ENCODE measurements around the gene CPVL.
"Not testable (repeated sequence)": the region's sequence is repeated elsewhere in the genome, so short reads cannot be mapped to it uniquely, and the experiment has no call there.

The CPVL gene

GRCh38 chr7:29114266-29114665 lies 32.1 kb downstream of the CPVL start:
- H3K27me3 ChIP-seq (ENCODE audit: insufficient read depth, low read length); H3K79me2 ChIP-seq (ENCODE audit: control insufficient read depth, insufficient read depth, low read length, poor library complexity); H3K23ac ChIP-seq (ENCODE audit: low read length); H3K4me3 ChIP-seq (ENCODE audit: low read depth, low read length); H3K9ac ChIP-seq (ENCODE audit: low read length); H3K9me3 ChIP-seq (ENCODE audit: insufficient read depth, low read depth, low read length); H4K12ac ChIP-seq (ENCODE audit: low read depth, low read length); H2AFZ ChIP-seq (ENCODE audit: insufficient read depth, low read length, poor library complexity); H2BK5ac ChIP-seq (ENCODE audit: low read depth, low read length, poor library complexity); H4K91ac ChIP-seq (ENCODE audit: low read depth, low read length); H2BK120ac ChIP-seq (ENCODE audit: insufficient read depth, low read length, poor library complexity); H2BK12ac ChIP-seq (ENCODE audit: low read length); H3K4me2 ChIP-seq (ENCODE audit: low read length); H2AK5ac ChIP-seq (ENCODE audit: low read length); H3K14ac ChIP-seq (ENCODE audit: low read length); H3K4ac ChIP-seq (ENCODE audit: low read depth, low read length); H3K18ac ChIP-seq (ENCODE audit: low read length); H4K8ac ChIP-seq (ENCODE audit: low read depth, low read length); H3K36me3 ChIP-seq (ENCODE audit: control insufficient read depth in 1 of 2, insufficient read depth in 2 of 2, low read length in 2 of 2): not testable (repeated sequence)
- peak; percentile 32 to 37 for DNase-seq
- WGBS (ENCODE audit: extremely low coverage, insufficient coverage, insufficient read length): no CpG with 5 or more reads among the region's 2 CpGs
- Histone ChIP-seq H3K27ac (ENCODE audit: low read depth, low read length) (peak overlapping the region; percentile 68), H3K79me1 (ENCODE audit: low read length) (peaks cover 23% of the 10 kb centered on the region), H3K4me1 (ENCODE audit: control insufficient read depth in 1 of 2, insufficient read depth in 2 of 2, low read length in 2 of 2) (peaks cover 22 to 30% of the 10 kb centered on the region in 2 experiments)

- Histone ChIP-seq H3K23ac (ENCODE audit: low read length) (no peak overlapping the region), H3K18ac (ENCODE audit: low read length) (peak overlapping the region; percentile 79), H3K27ac (ENCODE audit: low read depth, low read length) (peak overlapping the region; percentile 82), H3K79me1 (ENCODE audit: low read length) (peaks cover 23% of the 10 kb centered on the region), H3K14ac (ENCODE audit: low read length) (peak overlapping the region; percentile 66), H3K4me2 (ENCODE audit: low read length) (peak overlapping the region; percentile 51), H3K4me1 (ENCODE audit: control insufficient read depth in 1 of 2, insufficient read depth in 2 of 2, low read length in 2 of 2) (peaks cover 22 to 30% of the 10 kb centered on the region in 2 experiments), H3K4me3 (ENCODE audit: low read depth, low read length) (no peak overlapping the region), H2AK5ac (ENCODE audit: low read length) (peak overlapping the region; percentile 90), H3K9me3 (ENCODE audit: insufficient read depth, low read depth, low read length) (no peaks in the 10 kb centered on the region), H3K79me2 (ENCODE audit: control insufficient read depth, insufficient read depth, low read length, poor library complexity) (peaks cover 4% of the 10 kb centered on the region), H4K12ac (ENCODE audit: low read depth, low read length) (no peak overlapping the region), H2BK120ac (ENCODE audit: insufficient read depth, low read length, poor library complexity) (peak overlapping the region; percentile 92), H2AFZ (ENCODE audit: insufficient read depth, low read length, poor library complexity) (no peak overlapping the region), H4K91ac (ENCODE audit: low read depth, low read length) (peak overlapping the region; percentile 94), H3K4ac (ENCODE audit: low read depth, low read length) (peak overlapping the region; percentile 12), H3K36me3 (ENCODE audit: control insufficient read depth in 1 of 2, insufficient read depth in 2 of 2, low read length in 2 of 2) (peaks cover 2 to 3% of the 10 kb centered on the region in 2 experiments), H3K9ac (ENCODE audit: low read length) (no peak overlapping the region), H2BK12ac (ENCODE audit: low read length) (peak overlapping the region; percentile 96), H2BK5ac (ENCODE audit: low read depth, low read length, poor library complexity) (peak overlapping the region; percentile 75), H4K8ac (ENCODE audit: low read depth, low read length) (peak overlapping the region; percentile 77), H3K27me3 (ENCODE audit: insufficient read depth, low read length) (no peaks in the 10 kb centered on the region)
- peak; percentile 81 to 89 for DNase-seq
- WGBS (ENCODE audit: extremely low coverage, insufficient coverage, insufficient read length): no CpG with 5 or more reads among the region's 5 CpGs
Observed at GRCh38 chr7:29113384-29114102, 32.8 kb downstream of the CPVL start.

- peak overlapping the region; percentile 85 for H3K27ac ChIP-seq (ENCODE audit: low read depth, low read length)
- H3K79me1 ChIP-seq (ENCODE audit: low read length): peaks cover 27% of the 10 kb centered on the region
- no peak overlapping the region for H2AFZ ChIP-seq (ENCODE audit: insufficient read depth, low read length, poor library complexity)
- H4K8ac ChIP-seq (ENCODE audit: low read depth, low read length): no peak overlapping the region
- H3K23ac ChIP-seq (ENCODE audit: low read length): no peak overlapping the region
- H3K14ac ChIP-seq (ENCODE audit: low read length): no peak overlapping the region
- no CpG with 5 or more reads among the region's 4 CpGs for WGBS (ENCODE audit: extremely low coverage, insufficient coverage, insufficient read length)
- peak overlapping the region; percentile 92 for H2BK120ac ChIP-seq (ENCODE audit: insufficient read depth, low read length, poor library complexity)
- no peak overlapping the region for H3K4me3 ChIP-seq (ENCODE audit: low read depth, low read length)
- no peak overlapping the region for H3K9ac ChIP-seq (ENCODE audit: low read length)
- peaks cover 5% of the 10 kb centered on the region for H3K79me2 ChIP-seq (ENCODE audit: control insufficient read depth, insufficient read depth, low read length, poor library complexity)
- no peak overlapping the region for H2AK5ac ChIP-seq (ENCODE audit: low read length)
- no peaks in the 10 kb centered on the region for H3K9me3 ChIP-seq (ENCODE audit: insufficient read depth, low read depth, low read length)
- no peak overlapping the region for H4K12ac ChIP-seq (ENCODE audit: low read depth, low read length)
- H3K18ac ChIP-seq (ENCODE audit: low read length): no peak overlapping the region
- H3K4me2 ChIP-seq (ENCODE audit: low read length): peak overlapping the region; percentile 53
- no peak overlapping the region for H3K4ac ChIP-seq (ENCODE audit: low read depth, low read length)
- H3K4me1 ChIP-seq (ENCODE audit: control insufficient read depth in 1 of 2, insufficient read depth in 2 of 2, low read length in 2 of 2): peaks cover 25 to 33% of the 10 kb centered on the region in 2 experiments
- no peaks in the 10 kb centered on the region for H3K27me3 ChIP-seq (ENCODE audit: insufficient read depth, low read length)
- DNase-seq: peak; percentile 50 to 82
- H4K91ac ChIP-seq (ENCODE audit: low read depth, low read length): no peak overlapping the region
- peak overlapping the region; percentile 75 for H2BK5ac ChIP-seq (ENCODE audit: low read depth, low read length, poor library complexity)
- no peak overlapping the region for H2BK12ac ChIP-seq (ENCODE audit: low read length)
- peaks cover 3% of the 10 kb centered on the region in 2 experiments for H3K36me3 ChIP-seq (ENCODE audit: control insufficient read depth in 1 of 2, insufficient read depth in 2 of 2, low read length in 2 of 2)
Observed at GRCh38 chr7:29112721-29113120, 33.6 kb downstream of the CPVL start.

GRCh38 chr7:29109899-29110298 lies 36.4 kb downstream of the CPVL start:
- no CpG with 5 or more reads among the region's 2 CpGs for WGBS (ENCODE audit: extremely low coverage, insufficient coverage, insufficient read length)

More at GRCh38 chr7:29109899-29110298, 36.4 kb downstream of the CPVL start:
- H2BK5ac ChIP-seq (ENCODE audit: low read depth, low read length, poor library complexity): peak overlapping the region; percentile 45
- H3K14ac ChIP-seq (ENCODE audit: low read length): peak overlapping the region; percentile 39
- no peak overlapping the region for H4K12ac ChIP-seq (ENCODE audit: low read depth, low read length)
- H3K23ac ChIP-seq (ENCODE audit: low read length): no peak overlapping the region
- peaks cover 7% of the 10 kb centered on the region for H3K79me2 ChIP-seq (ENCODE audit: control insufficient read depth, insufficient read depth, low read length, poor library complexity)
- H2AK5ac ChIP-seq (ENCODE audit: low read length): peak overlapping the region; percentile 21
- H3K18ac ChIP-seq (ENCODE audit: low read length): peak overlapping the region; percentile 64
- H2AFZ ChIP-seq (ENCODE audit: insufficient read depth, low read length, poor library complexity): no peak overlapping the region
- H4K91ac ChIP-seq (ENCODE audit: low read depth, low read length): peak overlapping the region; percentile 82
- no peak overlapping the region for H3K9ac ChIP-seq (ENCODE audit: low read length)
- peaks cover 30% of the 10 kb centered on the region for H3K79me1 ChIP-seq (ENCODE audit: low read length)
- no peak overlapping the region for H3K4ac ChIP-seq (ENCODE audit: low read depth, low read length)
- H3K9me3 ChIP-seq (ENCODE audit: insufficient read depth, low read depth, low read length): no peaks in the 10 kb centered on the region
- H3K36me3 ChIP-seq (ENCODE audit: control insufficient read depth in 1 of 2, insufficient read depth in 2 of 2, low read length in 2 of 2): peaks cover 3 to 6% of the 10 kb centered on the region in 2 experiments
- H3K4me2 ChIP-seq (ENCODE audit: low read length): no peak overlapping the region
- no peak overlapping the region for H4K8ac ChIP-seq (ENCODE audit: low read depth, low read length)
- H3K27me3 ChIP-seq (ENCODE audit: insufficient read depth, low read length): no peaks in the 10 kb centered on the region
- peak overlapping the region; percentile 76 for H3K27ac ChIP-seq (ENCODE audit: low read depth, low read length)
- H3K4me3 ChIP-seq (ENCODE audit: low read depth, low read length): no peak overlapping the region
- H2BK120ac ChIP-seq (ENCODE audit: insufficient read depth, low read length, poor library complexity): peak overlapping the region; percentile 68
- peak overlapping the region; percentile 41 for H2BK12ac ChIP-seq (ENCODE audit: low read length)
- peak; percentile 57 to 75 for DNase-seq
- peaks cover 31 to 33% of the 10 kb centered on the region in 2 experiments for H3K4me1 ChIP-seq (ENCODE audit: control insufficient read depth in 1 of 2, insufficient read depth in 2 of 2, low read length in 2 of 2)
